Measurements from ENCODE around the gene PRSS27.
A peak's percentile ranks its signal among the peaks of the same experiment; 100 is the strongest.

Gene PRSS27

GRCh38 chr16:2720064-2720457, at the start of gene PRSS27:
TSS of gene PRSS27 (minus strand) at chr16:2720224. CDS start at chr16:2720160, 64 bp downstream.
- Mint-ChIP-seq H3K36me3 (ENCODE audit: low read depth) (no peaks in the 10 kb centered on the region), H3K9me3 (no peaks in the 10 kb centered on the region), H3K4me3 (peak within 1 kb of the TSS; percentile 82), H3K27ac (peak within 1 kb of the TSS; percentile 49), H3K27me3 (peaks cover 10% of the 10 kb centered on the region), H3K4me1 (ENCODE audit: low read depth) (peaks cover 1% of the 10 kb centered on the region)

DNA sequence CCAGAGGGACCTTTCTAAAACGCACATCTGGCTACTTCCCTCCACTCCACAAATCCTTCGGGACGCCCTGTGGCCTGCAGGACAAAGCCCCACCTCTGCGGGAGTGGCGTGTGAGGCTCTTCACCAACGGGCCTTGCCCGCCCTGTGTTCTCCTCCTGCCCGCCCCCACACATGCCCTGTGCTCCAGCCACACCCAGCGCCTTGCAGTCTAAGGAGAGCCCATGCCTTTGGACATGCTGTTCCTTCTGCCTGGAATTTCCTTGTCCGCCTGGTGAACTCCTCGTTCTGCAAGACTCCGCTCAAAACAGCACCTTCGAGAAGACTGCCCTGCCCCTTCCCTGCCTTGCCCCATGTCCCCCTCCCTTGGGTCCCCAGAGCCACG, 49.6 kb upstream of the PRSS27 start:
- H3K4me3 Mint-ChIP-seq = no peak overlapping the region
- H3K27me3 Mint-ChIP-seq = no peaks in the 10 kb centered on the region
- no peaks in the 10 kb centered on the region for H3K9me3 Mint-ChIP-seq
- H3K27ac Mint-ChIP-seq = peak overlapping the region; percentile 40
- peaks cover 79% of the 10 kb centered on the region for H3K36me3 Mint-ChIP-seq (ENCODE audit: low read depth)
- H3K4me1 Mint-ChIP-seq (ENCODE audit: low read depth) = peaks cover 3% of the 10 kb centered on the region

GRCh38 chr16:2769100-2769529, 49.1 kb upstream of the PRSS27 start:
- Mint-ChIP-seq H3K4me1 (ENCODE audit: low read depth) (peaks cover 3% of the 10 kb centered on the region), H3K9me3 (no peaks in the 10 kb centered on the region), H3K4me3 (no peak overlapping the region), H3K27ac (no peak overlapping the region), H3K36me3 (ENCODE audit: low read depth) (peaks cover 85% of the 10 kb centered on the region), H3K27me3 (no peaks in the 10 kb centered on the region)

DNA sequence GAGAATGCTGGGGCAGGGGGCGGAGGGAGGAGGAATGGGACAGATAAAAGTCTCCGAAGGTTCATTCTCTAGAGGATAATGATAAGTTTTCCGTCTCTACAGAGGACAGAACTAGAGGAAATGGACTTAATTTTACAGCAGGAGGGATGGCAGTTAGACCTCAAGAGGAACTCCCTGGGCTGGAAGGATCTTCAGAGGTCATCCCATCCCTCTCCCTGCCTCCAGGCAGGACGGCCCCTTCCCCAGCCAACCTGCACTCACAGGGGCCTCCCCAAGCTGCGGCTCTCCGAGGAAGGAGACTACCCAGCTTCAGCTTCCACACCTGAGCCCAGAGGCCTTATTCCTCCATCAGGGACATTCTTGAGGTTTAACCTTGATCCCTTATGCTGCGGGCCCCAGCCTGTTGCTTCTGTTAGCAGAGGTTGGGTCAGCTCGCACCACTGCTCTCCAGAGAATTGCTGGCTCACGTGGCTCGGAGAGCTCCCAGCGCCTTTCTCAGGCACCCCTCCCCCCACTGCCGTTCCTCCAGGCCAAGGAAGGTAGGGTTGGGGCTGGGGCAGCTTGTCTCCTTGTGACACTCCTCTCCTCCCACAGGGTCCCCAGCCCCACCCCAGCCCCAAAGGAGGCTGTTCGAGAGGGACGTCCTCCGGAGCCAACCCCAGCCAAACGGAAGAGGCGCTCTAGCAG, 48.5 kb upstream of the PRSS27 start:
- no peaks in the 10 kb centered on the region for H3K9me3 Mint-ChIP-seq
- H3K27me3 Mint-ChIP-seq = no peaks in the 10 kb centered on the region
- H3K36me3 Mint-ChIP-seq (ENCODE audit: low read depth) = peaks cover 88% of the 10 kb centered on the region
- H3K27ac Mint-ChIP-seq = no peak overlapping the region
- H3K4me3 Mint-ChIP-seq = no peak overlapping the region
- peaks cover 3% of the 10 kb centered on the region for H3K4me1 Mint-ChIP-seq (ENCODE audit: low read depth)

- Mint-ChIP-seq H3K4me1 (ENCODE audit: low read depth) (peaks cover 3% of the 10 kb centered on the region), H3K4me3 (no peak overlapping the region), H3K27ac (no peak overlapping the region), H3K27me3 (no peaks in the 10 kb centered on the region), H3K36me3 (ENCODE audit: low read depth) (peaks cover 93% of the 10 kb centered on the region), H3K9me3 (no peaks in the 10 kb centered on the region)
Measured at GRCh38 chr16:2767891-2768290, 47.9 kb upstream of the PRSS27 start.

- Mint-ChIP-seq H3K4me1 (ENCODE audit: low read depth) (no peaks in the 10 kb centered on the region), H3K27ac (no peak overlapping the region), H3K27me3 (no peaks in the 10 kb centered on the region)
Measured at GRCh38 chr16:2767140-2767731, 47.2 kb upstream of the PRSS27 start.

GRCh38 chr16:2766430-2767139, 46.6 kb upstream of the PRSS27 start:
- Mint-ChIP-seq H3K36me3 (ENCODE audit: low read depth) (peaks cover 95% of the 10 kb centered on the region), H3K4me3 (no peak overlapping the region), H3K9me3 (no peaks in the 10 kb centered on the region), H3K4me1 (ENCODE audit: low read depth) (no peaks in the 10 kb centered on the region), H3K27ac (peak overlapping the region; percentile 32), H3K27me3 (no peaks in the 10 kb centered on the region)

More at GRCh38 chr16:2767140-2767731, 47.2 kb upstream of the PRSS27 start:
- Mint-ChIP-seq H3K36me3 (ENCODE audit: low read depth) (peaks cover 93% of the 10 kb centered on the region), H3K9me3 (no peaks in the 10 kb centered on the region), H3K4me3 (no peak overlapping the region)

DNA sequence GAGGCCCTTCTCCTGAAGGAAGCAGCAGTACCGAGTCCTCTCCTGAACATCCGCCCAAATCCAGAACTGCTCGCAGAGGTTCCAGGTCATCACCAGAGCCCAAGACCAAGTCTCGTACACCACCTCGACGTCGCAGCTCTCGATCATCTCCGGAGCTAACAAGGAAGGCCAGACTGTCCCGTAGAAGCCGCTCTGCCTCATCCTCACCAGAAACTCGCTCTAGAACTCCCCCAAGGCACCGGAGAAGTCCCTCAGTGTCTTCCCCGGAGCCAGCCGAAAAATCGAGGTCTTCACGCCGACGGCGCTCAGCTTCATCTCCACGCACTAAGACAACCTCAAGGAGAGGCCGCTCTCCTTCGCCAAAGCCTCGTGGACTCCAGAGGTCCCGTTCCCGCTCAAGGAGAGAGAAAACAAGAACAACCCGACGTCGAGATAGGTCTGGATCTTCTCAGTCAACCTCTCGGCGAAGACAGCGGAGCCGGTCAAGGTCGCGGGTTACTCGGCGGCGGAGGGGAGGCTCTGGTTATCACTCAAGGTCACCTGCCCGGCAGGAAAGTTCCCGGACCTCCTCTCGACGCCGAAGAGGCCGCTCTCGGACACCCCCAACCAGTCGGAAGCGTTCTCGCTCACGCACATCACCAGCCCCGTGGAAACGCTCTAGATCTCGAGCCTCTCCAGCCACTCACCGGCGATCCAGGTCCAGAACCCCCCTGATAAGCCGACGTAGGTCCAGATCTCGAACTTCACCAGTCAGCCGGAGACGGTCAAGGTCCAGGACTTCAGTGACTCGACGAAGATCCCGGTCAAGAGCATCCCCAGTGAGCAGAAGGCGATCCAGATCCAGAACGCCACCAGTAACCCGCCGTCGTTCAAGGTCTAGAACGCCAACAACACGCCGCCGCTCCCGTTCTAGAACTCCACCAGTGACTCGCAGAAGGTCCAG, 45.7 kb upstream of the PRSS27 start:
- H3K4me1 Mint-ChIP-seq (ENCODE audit: low read depth) = no peaks in the 10 kb centered on the region
- H3K9me3 Mint-ChIP-seq = no peaks in the 10 kb centered on the region
- no peaks in the 10 kb centered on the region for H3K27me3 Mint-ChIP-seq
- peaks cover 96% of the 10 kb centered on the region for H3K36me3 Mint-ChIP-seq (ENCODE audit: low read depth)
- no peak overlapping the region for H3K4me3 Mint-ChIP-seq
- H3K27ac Mint-ChIP-seq = peak overlapping the region; percentile 58

GRCh38 chr16:2764718-2765117, 44.7 kb upstream of the PRSS27 start:
- Mint-ChIP-seq H3K4me1 (ENCODE audit: low read depth) (peaks cover 5% of the 10 kb centered on the region), H3K36me3 (ENCODE audit: low read depth) (peaks cover 96% of the 10 kb centered on the region), H3K27ac (no peak overlapping the region)

DNA sequence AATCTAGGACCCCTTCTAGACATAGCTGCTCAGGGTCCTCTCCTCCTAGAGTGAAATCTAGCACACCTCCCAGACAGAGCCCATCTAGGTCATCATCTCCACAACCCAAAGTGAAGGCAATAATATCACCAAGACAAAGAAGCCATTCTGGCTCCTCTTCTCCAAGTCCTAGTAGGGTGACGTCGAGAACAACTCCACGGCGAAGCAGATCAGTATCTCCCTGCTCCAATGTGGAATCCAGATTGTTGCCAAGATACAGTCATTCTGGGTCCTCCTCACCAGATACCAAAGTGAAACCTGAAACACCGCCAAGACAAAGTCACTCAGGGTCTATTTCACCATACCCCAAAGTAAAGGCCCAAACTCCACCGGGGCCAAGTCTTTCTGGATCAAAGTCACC, 43.1 kb upstream of the PRSS27 start:
- H3K27ac Mint-ChIP-seq = no peak overlapping the region
- no peaks in the 10 kb centered on the region for H3K27me3 Mint-ChIP-seq
- H3K9me3 Mint-ChIP-seq = no peaks in the 10 kb centered on the region
- H3K4me3 Mint-ChIP-seq = no peak overlapping the region
- H3K4me1 Mint-ChIP-seq (ENCODE audit: low read depth) = peaks cover 11% of the 10 kb centered on the region
- H3K36me3 Mint-ChIP-seq (ENCODE audit: low read depth) = peaks cover 97% of the 10 kb centered on the region

More at GRCh38 chr16:2764718-2765117, 44.7 kb upstream of the PRSS27 start:
- H3K9me3 Mint-ChIP-seq = no peaks in the 10 kb centered on the region
- H3K27me3 Mint-ChIP-seq = no peaks in the 10 kb centered on the region
- H3K4me3 Mint-ChIP-seq = no peak overlapping the region

GRCh38 chr16:2762711-2763110, 42.7 kb upstream of the PRSS27 start:
- no peak overlapping the region for H3K4me3 Mint-ChIP-seq
- peaks cover 14% of the 10 kb centered on the region for H3K4me1 Mint-ChIP-seq (ENCODE audit: low read depth)
- H3K27ac Mint-ChIP-seq = no peak overlapping the region
- peaks cover 97% of the 10 kb centered on the region for H3K36me3 Mint-ChIP-seq (ENCODE audit: low read depth)
- no peaks in the 10 kb centered on the region for H3K27me3 Mint-ChIP-seq
- H3K9me3 Mint-ChIP-seq = no peaks in the 10 kb centered on the region

GRCh38 chr16:2761886-2762583, 42.0 kb upstream of the PRSS27 start:
- H3K4me1 Mint-ChIP-seq (ENCODE audit: low read depth) = peaks cover 19% of the 10 kb centered on the region
- peaks cover 100% of the 10 kb centered on the region for H3K36me3 Mint-ChIP-seq (ENCODE audit: low read depth)
- H3K4me3 Mint-ChIP-seq = no peak overlapping the region
- no peaks in the 10 kb centered on the region for H3K9me3 Mint-ChIP-seq
- H3K27me3 Mint-ChIP-seq = no peaks in the 10 kb centered on the region
- peak overlapping the region; percentile 32 for H3K27ac Mint-ChIP-seq

- H3K9me3 Mint-ChIP-seq = no peaks in the 10 kb centered on the region
- H3K36me3 Mint-ChIP-seq (ENCODE audit: low read depth) = peaks cover 100% of the 10 kb centered on the region
- peaks cover 25% of the 10 kb centered on the region for H3K4me1 Mint-ChIP-seq (ENCODE audit: low read depth)
- no peaks in the 10 kb centered on the region for H3K27me3 Mint-ChIP-seq
- H3K4me3 Mint-ChIP-seq = no peak overlapping the region
- no peak overlapping the region for H3K27ac Mint-ChIP-seq
Measured at GRCh38 chr16:2761472-2761871, 41.4 kb upstream of the PRSS27 start.

DNA sequence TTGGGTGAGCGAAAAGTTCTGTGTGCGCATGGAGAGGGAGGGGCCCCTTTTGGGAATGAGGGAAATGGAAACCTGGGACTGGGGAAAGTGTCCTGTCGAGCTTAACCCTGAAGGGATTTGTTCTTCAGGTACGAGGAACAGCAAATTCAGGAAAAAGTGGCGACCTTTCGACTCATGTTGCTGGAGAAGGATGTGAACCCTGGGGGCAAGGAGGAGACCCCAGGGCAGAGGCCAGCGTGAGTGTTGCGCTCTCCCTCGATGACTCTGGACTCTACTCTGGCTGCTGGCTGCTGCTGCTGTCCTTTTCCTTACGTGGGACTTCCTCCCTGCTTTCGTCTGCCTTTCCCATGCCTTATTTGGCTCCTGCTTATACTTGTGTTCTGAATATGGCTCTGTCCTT, 37.3 kb upstream of the PRSS27 start:
- Mint-ChIP-seq H3K36me3 (ENCODE audit: low read depth) (peaks cover 90% of the 10 kb centered on the region), H3K27ac (peak overlapping the region; percentile 53), H3K9me3 (no peaks in the 10 kb centered on the region), H3K4me1 (ENCODE audit: low read depth) (peaks cover 54% of the 10 kb centered on the region), H3K4me3 (no peak overlapping the region), H3K27me3 (no peaks in the 10 kb centered on the region)

All from stimulated activated naive CD8-positive, alpha-beta T cell treated with anti-CD3 and anti-CD28 coated beads, Interleukin-15, Interleukin-2, amounts not matched to agents 100 ng/mL and 50 ng/mL, for 24 hours (primary cell).